ENCODE results near the gene ANXA9.

DNA sequence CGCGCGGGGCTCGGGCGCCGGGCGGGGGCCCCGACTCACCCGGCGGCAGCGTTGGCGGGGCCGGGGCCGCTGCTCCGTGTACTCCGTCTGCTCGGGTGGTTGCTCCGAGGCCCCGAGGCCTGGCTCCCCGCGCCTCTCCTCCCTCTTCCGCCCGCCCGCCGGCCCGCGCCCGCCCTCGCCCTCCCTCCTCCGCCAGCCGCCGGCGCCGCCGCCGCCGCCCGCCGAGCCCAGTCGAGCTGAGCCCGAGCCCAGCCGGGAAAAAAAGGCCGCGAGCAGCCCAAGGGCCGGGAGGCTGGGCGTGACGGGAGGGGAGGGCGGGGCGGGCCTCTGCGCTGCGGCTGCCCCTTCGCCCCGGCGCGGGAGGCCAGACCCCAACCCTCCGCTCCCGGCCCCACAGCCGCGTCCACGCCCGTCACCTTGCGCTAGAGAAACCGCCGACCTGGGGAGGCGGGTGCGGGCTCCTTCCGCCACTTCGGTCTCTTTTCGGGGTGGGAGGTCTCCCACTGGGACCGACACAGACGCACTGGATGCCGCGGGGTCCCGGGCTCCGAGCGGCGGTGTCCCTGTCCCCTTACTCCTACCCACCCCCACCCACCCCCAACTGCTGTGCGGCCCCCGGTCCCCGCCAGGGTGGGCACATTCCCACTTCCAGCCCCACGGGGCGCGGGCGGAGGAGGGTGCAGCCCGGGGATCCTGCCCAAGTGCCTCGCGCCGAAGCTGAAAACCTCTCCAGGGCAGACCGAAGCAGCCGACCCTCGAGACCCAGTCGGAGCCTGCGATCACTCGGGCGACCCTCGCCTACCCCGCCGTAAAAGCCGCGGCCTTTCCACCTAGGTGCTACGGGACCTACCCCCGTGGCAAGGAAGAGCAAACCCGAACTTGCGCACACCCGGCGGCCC, 7.3 kb upstream of the ANXA9 start, which contains the start of gene CERS2:
- no peak for TF ChIP-seq CTCF (IDR thresholded peaks at IDR 0.05)
- TF ChIP-seq POLR2A (IDR thresholded peaks at IDR 0.05): peak; percentile 83
